Right atrium auricular region (tissue), 2 donors: ENCODE results near the gene PIGM. TPM values are rescaled to one million over a fixed set of nuclear protein-coding genes. Genes with fewer than 3 reads are reported as not detected.
"Not testable (repeated sequence)": the region's sequence is repeated elsewhere in the genome, so short reads cannot be mapped to it uniquely, and the experiment has no call there.

ENCODE experiments used
- DNase-seq: peaks from one replicate; pipeline ENCODE4 v3.0.0-alpha.2; 2019; ENCODE audit warnings: low spot score
- H3K27ac ChIP-seq, 2 donors: fragments of 200-600 bp; sonication (generic); 1 replicate in 1 of 2; 2 replicates in 1 of 2; pipeline ENCODE4 v1.5.1; 2016 to 2019
- H3K27me3 ChIP-seq, 2 donors: fragments of 200-600 bp; sonication (generic); one replicate each; pipeline versions ENCODE4 v1.5.1 to v1.6.0; 2017 to 2019
- H3K36me3 ChIP-seq: fragments of 200-600 bp; sonication (generic); one replicate; pipeline ENCODE4 v1.5.1; 2016
- H3K4me1 ChIP-seq, 2 donors: fragments of 200-600 bp; sonication (generic); one replicate each; pipeline versions ENCODE4 v1.5.1 to v1.6.0; 2017 to 2019
- H3K4me3 ChIP-seq, 2 donors: fragments of 200-600 bp; sonication (generic); 1 replicate in 1 of 2; 2 replicates in 1 of 2; pipeline ENCODE4 v1.5.1; 2017 to 2019; ENCODE audit warnings: mild to moderate bottlenecking in 1 of 2, moderate library complexity in 1 of 2
- H3K9me3 ChIP-seq, 2 donors: fragments of 200-600 bp; sonication (generic); one replicate each; pipeline ENCODE4 v1.5.1; 2019
- total RNA-seq, 2 donors: library from RNA; depleted of rRNA; stranded (reverse); fragments of >200 nt; gene quantifications; one replicate each; pipeline ENCODE4 v1.1.0, GENCODE V29; 2016
- TF ChIP-seq, protein P1 (sequence below), 2 donors: fragments of 200-600 bp; sonication (generic); IDR thresholded peaks; one replicate each; pipeline ENCODE4 v1.5.1; 2019; ENCODE audit warnings: antibody characterized with exemption in 2 of 2

Gene PIGM
- total RNA-seq, 2 donors from 2014 or later = 2.4 to 3.2 TPM

DNA sequence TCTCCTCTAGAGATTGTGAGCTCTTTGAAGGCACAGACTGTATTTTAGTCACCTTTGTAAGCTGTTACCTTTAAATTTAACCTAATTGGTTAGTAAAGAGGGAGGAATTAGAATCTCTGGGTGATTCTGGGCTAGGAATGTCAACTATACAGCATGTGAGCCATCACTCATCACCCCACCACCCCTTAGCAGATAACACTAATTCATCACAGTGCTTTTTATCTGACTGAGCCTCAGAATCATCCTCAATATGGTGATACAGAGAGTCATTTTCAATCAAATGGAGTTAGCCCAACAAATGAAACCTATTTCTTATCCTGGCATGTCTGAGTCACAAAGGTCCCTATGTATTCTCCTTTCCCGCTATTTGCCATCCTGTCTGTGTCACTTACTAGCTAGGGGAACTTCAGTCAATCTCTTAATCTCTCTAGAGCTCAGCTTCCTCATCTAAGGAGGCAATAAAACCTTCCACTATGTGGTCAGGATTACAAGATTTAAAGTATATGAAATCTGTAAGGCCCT, 24.9 kb upstream of the PIGM start:
- TF ChIP-seq, protein P1, sequence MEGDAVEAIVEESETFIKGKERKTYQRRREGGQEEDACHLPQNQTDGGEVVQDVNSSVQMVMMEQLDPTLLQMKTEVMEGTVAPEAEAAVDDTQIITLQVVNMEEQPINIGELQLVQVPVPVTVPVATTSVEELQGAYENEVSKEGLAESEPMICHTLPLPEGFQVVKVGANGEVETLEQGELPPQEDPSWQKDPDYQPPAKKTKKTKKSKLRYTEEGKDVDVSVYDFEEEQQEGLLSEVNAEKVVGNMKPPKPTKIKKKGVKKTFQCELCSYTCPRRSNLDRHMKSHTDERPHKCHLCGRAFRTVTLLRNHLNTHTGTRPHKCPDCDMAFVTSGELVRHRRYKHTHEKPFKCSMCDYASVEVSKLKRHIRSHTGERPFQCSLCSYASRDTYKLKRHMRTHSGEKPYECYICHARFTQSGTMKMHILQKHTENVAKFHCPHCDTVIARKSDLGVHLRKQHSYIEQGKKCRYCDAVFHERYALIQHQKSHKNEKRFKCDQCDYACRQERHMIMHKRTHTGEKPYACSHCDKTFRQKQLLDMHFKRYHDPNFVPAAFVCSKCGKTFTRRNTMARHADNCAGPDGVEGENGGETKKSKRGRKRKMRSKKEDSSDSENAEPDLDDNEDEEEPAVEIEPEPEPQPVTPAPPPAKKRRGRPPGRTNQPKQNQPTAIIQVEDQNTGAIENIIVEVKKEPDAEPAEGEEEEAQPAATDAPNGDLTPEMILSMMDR (IDR thresholded peaks at IDR 0.05) = no peak
- no peaks in the 10 kb centered on the region for H3K27me3 ChIP-seq

DNA sequence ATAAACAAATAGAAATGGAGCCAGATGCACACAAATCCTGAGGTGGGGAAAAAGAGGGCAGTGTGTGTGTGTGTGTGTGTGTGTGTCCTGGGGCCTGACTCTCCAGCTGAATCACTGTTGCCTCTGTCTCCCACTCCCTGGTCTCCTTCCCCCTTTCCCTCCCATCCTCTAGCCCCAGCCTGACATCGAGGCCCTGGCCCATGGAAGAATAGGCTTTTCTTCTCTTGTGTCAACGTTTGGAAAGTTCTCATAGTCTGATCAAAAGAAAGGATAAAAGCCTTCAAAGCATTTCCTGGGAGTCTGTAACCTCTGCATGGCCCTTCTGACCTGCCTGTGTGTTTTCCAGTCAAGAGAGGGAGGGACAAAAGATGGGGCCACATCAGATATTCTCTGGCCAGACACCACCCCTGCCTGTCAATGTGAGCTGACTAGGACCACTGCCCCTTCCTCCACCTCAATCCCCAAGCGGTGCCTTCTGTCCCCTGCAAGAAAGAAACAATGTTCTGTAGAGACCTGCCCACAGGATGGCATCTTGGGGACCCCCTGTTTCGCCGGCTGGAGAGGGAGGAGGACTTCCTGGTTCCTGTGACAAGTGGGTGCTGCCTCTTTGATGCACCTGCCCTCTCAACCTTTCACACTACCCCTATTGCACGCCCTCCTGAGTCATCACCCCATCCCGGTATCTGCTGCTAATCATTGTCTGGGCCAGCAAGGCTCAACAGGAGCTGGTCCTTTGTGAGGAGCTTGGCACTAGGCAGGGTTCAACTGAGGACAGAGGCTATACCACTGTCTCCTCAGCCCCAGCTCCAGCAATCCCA, 22.0 kb upstream of the PIGM start:
- H3K27me3 ChIP-seq = no peaks in the 10 kb centered on the region
- DNase-seq = no peak
- H3K27ac ChIP-seq = no peak overlapping the region
- H3K9me3 ChIP-seq = no peaks in the 10 kb centered on the region
- no peaks in the 10 kb centered on the region for H3K4me1 ChIP-seq
- TF ChIP-seq, protein P1 (IDR thresholded peaks at IDR 0.05) = no peak
- no peak overlapping the region for H3K4me3 ChIP-seq
- no peaks in the 10 kb centered on the region for H3K36me3 ChIP-seq

More for the DNA sequence above, 24.9 kb upstream of the PIGM start:
- Histone ChIP-seq H3K36me3 (no peaks in the 10 kb centered on the region), H3K27ac (no peak overlapping the region), H3K4me1 (no peaks in the 10 kb centered on the region), H3K4me3 (no peak overlapping the region), H3K9me3 (no peaks in the 10 kb centered on the region)
- no peak for DNase-seq

DNA sequence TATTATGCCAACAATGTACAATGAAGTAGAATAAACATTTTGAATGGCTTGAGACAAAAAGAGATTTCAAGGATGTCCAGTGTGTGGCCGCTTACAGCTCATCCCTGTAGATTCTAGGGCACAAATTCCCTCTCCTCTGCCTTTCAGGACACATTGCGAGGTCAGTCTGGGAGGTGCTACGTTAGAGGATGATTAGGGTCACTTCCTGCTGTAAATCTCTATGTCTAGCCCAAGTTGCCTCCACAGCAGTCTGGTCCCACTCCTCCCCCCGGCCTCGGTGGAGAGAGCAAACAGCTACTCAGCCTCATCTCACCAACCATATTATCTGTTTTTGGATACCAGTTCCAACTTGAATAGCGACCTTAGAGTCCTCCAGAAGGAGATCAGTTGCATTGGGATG, 21.1 kb upstream of the PIGM start:
- Histone ChIP-seq H3K4me1 (no peaks in the 10 kb centered on the region), H3K9me3 (no peaks in the 10 kb centered on the region), H3K27ac (no peak overlapping the region), H3K27me3 (no peaks in the 10 kb centered on the region), H3K36me3 (no peaks in the 10 kb centered on the region), H3K4me3 (no peak overlapping the region)
- no peak for DNase-seq
- TF ChIP-seq, protein P1 (IDR thresholded peaks at IDR 0.05) = no peak

DNA sequence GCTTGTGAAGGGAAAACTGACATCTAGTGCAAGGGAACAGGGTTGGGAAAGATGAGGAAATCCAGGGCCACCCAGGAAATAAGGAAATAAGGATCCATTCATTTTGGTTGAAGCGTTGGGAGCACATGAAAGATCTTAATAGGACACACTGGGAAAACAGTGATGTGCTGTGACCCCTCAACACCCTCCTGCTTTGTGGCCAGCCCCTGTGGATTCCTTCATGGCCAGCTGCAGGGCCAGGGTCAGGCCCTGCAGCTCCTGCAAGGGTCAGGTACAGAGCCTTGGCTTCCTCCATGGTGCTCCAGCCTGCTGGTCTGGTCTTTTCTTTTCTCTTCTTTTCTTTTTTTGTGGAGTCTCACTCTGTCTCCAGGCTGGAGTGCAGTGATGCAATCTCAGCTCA, 18.8 kb upstream of the PIGM start:
- no peak for DNase-seq
- H3K27ac ChIP-seq = no peak overlapping the region
- no peaks in the 10 kb centered on the region for H3K36me3 ChIP-seq
- H3K4me3 ChIP-seq = no peak overlapping the region
- no peaks in the 10 kb centered on the region for H3K27me3 ChIP-seq
- no peaks in the 10 kb centered on the region for H3K9me3 ChIP-seq
- TF ChIP-seq, protein P1 (IDR thresholded peaks at IDR 0.05) = no peak
- peaks cover 0 to 13% of the 10 kb centered on the region in 2 donors for H3K4me1 ChIP-seq

DNA sequence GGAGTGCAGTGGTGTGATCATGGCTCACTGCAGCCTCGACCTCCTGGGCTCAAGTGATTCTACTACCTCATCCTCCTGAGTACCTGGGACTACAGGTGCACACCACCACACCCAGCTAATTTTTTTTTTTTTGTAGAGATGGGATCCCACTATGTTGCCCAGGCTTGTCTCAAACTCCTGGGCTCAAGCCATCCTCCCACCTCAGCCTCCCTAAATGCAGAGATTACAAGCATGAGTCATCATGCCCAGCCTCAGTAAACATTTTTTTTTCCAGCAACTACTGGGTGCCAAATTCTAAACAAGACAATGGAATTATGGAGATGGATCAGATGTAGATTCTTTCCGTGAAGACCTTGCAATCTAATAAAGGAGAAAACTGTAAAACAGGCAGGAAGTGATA, 18.4 kb upstream of the PIGM start:
- not testable (repeated sequence) for H3K27ac ChIP-seq, H3K36me3 ChIP-seq, H3K4me3 ChIP-seq, H3K27me3 ChIP-seq, DNase-seq, H3K9me3 ChIP-seq
- peaks cover 0 to 13% of the 10 kb centered on the region in 2 donors for H3K4me1 ChIP-seq

DNA sequence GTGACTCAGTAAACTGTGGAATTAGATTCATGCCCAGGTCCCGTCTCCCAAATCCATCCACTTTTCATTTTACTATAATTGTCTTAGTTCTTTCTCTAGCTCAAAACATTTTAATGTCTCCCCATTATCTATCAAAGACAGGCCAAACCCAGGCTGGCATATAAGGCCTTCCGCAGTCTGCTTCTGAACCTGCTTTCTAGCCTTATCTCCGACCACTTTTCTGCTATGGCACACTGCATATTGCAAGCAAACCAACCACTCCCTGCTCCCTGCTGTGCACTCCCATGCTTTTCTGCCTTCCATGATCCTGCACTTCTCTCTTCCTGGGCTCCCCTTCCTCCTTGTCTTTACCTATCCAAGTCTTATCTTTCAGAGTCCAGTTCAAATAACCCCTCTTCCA, 17.3 kb upstream of the PIGM start:
- Histone ChIP-seq H3K27me3 (no peaks in the 10 kb centered on the region), H3K27ac (no peak overlapping the region), H3K4me1 (peaks cover 0 to 13% of the 10 kb centered on the region in 2 donors), H3K4me3 (no peak overlapping the region), H3K9me3 (no peaks in the 10 kb centered on the region), H3K36me3 (no peaks in the 10 kb centered on the region)
- TF ChIP-seq, protein P1 (IDR thresholded peaks at IDR 0.05) = no peak
- no peak for DNase-seq
